Putamen (tissue), 1 donor: ENCODE results near the gene HELZ2.

Experiments
- DNase-seq: peaks from one replicate; pipeline ENCODE4 v3.0.0-alpha.2; 2016; ENCODE audit warnings: low spot score

HELZ2 gene

DNA sequence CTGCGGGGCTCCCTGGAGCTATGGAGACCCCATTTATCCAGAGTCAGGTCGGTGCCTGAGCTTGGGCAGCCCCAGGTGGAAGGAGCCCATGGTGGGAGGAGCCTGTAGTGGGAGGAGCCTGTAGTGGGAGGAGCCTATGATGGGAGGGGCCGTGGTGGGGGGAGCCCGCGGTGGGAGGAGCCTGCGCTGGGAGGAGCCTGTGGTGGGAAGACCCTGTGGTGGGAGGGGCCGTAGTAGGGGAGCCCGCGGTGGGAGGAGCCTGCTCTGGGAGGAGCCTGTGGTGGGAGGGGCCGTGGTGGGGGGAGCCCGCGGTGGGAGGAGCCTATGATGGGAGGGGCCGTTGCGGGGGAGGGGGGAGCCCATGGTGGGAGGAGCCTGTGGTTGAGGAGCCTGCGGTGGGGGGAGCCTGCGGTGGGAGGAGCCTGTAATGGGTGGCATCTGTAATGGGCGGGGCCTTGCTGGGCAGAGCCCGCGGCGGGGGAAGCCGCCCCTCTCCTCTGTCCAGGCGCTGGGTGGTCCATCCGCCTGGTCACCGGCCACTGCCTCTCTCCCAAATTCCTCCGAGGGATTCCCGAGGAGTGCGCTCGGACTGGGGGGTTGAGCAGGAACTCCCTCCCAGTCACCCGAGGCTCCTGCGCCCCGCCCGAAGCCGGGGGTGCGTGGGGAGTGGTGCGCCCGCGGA lies 20.6 kb downstream of the HELZ2 start:
- no peak for DNase-seq

DNA sequence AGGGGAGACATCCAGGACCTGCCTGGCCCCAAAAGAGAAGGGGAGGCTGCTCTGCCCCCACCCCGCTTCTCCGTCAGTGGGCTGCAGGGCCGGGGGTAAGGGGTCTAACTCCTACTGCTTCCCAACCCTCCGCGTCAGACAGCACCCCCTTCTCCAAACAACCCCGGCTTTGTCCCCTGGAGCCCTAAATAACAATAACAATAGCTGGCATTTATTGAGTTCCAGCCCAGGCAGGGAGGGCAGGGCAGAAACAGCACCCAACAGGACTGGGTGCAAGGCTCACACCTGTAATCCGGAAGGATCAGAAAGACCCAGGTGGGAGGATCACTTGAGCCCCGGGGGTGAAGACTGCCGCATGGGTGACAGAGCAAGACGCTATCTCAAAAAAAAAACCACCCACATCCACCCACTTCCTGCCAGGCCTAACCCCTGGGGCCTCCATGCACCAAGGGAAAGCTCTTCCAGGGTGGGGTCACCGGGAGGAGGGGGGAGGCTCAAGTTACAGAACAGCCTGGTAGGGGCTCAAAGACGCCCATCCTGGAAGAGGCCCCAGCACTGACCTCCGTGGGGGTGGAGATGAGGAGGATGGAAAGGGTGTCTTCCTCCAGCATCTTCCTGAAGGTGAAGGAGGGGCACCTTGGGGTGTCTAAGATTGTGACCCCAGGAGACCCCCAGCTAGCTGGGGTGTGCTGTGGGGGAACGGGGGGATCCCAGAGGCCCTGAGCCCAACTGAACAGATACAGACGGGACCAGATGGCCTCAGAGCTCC lies 21.4 kb downstream of the HELZ2 start:
- no peak for DNase-seq

DNA sequence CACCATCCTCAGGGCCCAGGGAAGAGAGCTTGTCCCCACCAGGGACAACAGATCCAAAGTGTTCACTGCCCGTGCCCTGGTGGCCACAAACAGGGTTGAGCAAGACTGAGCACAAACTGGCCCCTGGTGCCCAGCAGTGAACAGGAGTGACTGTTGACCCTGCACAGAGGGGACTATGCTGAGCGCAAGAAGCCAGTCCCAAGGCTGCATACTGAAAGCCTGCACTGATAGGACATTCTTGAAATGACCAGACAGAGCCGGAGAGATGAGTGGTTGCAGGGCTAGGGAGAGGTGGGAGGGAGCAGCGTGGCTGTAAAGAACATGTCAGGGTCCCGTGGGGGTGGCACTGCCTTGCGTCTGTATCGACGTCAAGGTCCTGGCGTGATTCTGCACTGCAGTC lies 23.0 kb downstream of the HELZ2 start:
- no peak for DNase-seq

DNA sequence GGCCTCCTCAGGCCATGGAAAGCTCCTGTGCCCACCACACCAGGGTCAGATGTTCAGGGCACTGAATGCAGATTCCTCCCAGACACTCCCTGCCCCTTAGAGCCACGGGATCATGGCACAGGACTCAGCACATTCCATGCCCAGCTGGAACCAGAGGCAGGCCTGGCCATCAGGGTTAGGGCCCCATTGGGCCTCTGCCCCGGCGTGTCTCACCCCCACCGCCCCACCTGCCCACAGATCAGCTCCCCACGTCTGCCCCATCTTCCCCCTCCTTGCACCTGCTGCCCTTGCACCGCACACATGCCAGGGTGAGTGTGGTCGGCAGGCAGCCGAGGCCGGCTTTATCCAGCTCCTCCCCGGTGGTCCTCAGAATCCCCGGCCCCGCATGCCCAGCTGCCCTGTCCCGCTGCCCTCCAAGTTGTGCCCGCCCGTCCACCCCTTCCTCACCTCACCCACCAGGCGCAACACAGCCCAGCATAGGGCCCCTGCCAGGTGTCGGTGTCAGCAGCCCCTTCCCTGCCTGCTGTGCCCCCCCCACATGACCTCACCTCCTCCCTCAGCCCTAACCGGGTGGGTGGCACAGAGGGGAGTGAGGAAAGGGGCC lies 24.3 kb downstream of the HELZ2 start:
- no peak for DNase-seq

DNA sequence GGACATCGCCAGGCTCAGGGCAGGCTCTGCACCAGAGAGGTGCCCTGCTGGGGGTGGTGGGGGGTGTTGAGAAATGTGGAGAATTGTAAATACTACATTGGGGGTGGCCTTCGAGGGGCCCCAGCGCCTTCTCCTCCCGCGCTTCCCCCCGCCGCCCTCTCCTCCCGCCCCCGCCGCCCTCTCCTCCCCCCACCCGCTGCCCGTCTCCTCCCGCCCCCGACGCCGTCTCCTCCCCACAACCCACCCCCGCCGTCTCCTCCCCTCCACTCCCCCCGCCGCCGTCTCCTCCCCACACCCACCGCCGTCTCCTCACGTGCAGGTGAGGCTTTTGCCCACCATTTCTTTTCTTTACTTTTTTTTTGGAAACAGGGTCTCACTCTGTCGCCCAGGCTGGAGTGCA lies 25.0 kb downstream of the HELZ2 start:
- DNase-seq: no peak

DNA sequence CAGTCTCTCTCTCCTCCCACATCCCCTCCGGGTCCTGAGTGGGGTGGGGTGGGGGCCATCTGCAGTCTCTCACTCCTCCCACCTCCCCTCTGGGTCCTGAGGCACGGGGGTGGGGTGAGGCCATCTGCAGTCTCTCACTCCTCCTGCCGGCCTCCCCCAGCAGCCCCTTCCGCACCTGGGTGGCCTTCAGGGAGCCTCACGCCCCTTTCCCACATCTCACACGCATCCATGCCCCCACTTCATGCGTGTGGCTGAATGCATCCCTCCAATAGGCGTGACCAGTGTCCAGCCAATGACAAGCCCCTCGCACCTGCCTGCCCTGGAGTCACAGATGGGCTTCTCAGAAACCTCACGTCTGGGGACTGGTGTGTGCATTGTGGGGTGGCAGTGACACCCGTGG lies 25.5 kb downstream of the HELZ2 start:
- DNase-seq: no peak

DNA sequence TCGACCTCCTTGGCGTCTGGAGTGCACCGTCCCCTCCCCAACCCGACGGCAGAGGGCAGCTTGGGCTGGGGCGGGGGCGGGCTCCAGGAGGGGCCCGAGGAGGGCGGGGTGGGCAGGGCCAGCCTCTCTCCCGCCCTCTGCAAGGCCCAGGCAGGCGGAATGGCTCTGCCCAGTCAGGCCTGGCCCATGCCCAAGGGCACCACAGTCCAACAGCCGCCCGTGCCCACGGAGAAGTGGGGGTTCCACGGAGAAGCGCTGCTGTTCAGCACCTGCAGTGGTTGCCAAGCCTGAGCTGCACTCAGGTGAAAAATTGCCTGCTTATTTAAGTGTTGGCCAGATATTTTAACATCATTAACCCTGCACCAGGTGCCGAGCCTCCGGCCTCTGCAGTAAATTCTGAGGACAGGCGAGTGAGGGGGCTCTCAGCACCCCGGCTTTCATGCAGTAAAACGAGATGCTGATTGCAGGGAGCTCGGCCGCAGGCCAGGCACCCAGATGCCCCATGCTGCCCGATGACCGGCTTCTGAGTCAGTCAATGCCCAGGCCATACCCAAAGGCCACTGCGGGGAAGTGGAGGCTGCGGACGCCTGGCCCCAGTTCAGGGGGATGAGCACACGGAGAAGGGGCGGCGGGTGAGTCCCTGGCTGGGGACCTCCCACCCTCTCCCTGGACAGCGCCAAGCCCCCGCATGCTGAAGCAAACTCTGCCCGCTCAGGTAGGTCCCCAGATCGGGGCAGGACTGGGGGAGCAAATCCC lies 26.1 kb downstream of the HELZ2 start, which contains the start of gene SRMS:
Gene SRMS, minus strand, starts transcription at position 25 of the 756 bp plus-strand sequence. CDS start 286 bp downstream, outside the sequence.
- no peak for DNase-seq

DNA sequence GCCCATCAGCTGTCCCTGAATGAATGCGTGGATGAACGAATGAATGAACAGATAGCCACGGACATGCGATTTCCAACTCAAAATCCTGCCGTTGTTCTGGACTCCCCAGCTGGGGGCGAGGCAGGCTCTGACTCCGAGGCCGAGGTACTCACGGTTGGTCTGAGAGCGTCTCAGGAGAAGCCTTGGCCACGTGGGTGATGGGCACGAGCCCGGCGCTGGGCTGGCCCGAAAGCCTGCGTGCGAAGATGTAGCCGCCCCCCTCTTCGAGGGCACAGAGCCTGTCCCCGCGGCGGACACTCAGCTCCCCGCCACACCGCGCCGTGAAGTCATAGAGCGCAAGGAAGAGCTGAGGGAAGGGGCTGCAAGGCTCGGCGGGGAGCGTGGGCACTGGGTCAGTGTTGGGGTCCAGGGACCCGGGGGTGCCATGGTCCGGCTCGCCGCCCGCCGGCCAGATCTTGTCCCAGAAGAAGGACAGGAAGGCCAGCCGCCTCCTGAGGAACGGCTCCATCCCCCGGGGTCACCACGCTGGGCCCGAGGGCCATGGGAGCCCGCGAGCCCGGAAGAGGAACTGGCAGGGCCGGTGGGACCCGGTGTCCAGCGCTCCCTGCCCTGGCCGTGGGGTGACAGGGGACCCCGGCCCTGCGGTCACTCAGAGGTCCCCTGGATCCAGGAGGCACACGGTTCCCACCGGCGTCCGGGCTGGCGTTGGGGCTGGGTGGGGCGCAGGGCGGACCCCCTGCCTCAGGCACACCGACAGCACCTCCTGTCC lies 26.9 kb downstream of the HELZ2 start:
- no peak for DNase-seq

DNA sequence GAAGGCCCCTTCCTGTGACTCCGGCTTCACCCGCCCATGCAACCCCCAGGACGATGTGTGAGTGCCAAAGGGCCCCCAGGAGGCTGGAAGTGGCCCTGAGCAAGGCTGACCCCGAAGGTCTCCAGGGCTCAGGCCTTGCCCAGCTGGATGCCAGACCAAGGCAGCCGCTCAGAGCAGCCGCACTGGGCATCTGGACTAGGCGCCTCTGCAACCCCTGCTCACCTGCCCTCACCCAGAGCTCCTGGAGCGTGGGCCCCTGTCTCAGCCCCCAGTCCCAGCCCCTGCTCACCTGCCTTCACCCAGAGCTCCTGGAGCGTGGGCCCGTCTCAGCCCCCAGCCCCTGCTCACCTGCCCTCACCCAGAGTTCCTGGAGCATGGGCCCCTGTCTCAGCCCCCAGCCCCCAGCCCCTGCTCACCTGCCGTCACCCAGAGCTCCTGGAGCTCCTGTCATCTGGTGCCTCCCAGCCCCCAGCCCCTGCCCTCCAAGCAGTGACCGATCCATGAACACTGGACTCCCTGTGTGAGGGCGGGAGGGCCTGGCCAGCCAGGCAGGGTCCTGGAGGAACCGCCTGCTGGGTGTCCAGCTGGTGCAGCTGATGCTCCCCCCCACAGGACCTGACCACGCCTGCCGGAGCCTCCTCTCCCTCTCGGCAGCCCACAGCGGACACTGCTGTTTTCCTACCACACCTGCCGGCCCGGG lies 27.6 kb downstream of the HELZ2 start:
- DNase-seq: no peak

DNA sequence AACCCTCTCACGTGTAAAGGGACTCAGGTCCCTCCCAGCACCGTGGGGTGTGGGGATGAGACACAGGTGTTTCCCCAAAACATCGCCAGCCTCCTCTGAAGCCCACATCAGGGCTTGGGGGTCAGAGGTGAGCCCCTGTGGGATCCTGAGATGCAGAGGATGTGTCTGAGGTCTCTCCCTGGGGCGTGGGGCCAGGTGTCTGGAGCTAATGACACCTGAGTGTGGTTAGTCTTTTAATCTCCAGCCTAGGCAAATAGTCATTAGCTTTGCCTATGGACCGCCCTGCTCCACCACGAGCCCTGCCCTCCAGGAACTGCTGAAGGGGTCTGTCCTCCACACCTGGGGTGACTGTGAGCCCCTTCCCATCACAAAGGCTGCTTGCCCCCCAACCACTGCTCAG lies 28.2 kb downstream of the HELZ2 start:
- DNase-seq: no peak

DNA sequence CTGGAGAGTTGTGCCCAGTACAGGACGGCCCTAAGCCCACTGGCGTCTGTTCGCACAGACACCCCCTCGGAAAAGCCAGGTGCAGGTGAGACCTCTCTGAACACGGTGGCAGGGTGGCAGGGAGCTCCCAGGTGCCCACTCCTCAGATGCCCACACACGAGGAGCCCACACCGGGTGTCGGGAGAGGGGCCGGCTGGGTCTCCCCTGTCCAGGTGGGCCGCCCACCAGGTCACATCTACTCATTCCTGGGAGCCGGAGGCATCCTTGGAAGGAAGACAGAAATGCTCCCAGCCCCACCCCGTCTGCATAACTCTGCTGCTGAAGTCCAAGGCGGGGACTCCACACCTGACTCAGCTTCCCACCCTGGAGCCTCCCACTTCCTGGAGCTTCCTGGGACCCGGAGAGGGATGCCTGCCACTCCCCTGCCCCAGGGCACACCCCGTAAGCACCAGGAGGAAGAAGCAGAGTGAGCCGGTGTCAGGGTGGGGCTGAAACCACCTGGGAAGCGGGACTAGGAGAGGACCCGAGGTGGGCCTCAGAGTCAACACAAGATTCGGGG lies 29.0 kb downstream of the HELZ2 start:
- DNase-seq: no peak

DNA sequence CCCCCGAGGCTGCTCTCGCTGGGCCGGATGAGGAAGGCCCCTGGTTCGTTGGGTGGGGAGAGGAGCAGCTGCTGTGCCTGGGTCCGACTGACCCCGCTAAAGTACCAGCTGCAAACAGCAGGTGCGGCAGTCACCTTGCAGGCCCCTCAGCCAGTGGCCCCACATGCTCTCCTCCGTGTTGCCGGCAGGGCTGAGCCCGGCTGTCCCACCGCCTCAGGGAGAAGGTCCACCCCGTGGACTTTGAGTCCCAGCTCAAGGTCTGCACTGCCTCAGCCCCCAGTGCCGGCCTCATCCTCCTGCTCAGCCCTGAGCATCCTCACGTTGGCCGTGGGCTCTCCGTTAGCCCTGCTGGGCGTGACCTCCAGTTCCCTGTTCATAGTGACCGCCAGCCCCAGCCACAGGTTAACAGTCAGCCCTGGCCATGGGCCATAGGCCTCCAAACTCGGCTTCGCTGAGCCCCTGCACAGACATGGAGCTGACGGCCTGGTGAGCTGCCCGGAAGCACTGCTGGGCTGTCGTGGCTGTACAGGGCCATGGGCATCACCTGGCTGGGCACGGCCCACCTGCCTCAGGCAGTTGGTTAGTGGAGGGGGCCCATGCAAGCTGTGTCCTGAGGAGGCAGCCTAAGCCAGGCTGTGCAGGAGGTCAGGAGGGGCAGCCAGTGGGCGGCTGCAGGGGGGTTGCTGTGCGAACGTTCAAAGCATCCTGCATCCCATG lies 29.6 kb downstream of the HELZ2 start:
- DNase-seq: no peak

DNA sequence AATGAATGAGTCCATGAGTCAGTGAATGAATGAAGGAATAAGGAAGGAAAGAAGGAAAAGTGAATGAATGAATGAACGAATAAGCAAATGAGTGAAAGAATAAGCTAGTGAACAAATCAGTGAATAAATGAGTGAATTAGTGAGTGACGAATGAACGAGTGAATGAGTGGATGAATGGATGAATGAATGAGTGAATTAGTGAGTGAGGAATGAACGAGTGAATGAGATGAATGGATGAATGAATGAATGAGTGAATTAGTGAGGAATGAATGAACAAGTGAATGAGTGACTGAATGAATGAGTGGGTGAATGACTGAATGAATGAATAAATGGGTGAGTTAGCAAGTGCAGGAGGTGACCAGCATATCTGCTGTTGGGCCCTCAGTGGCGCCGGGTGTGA lies 30.3 kb downstream of the HELZ2 start:
- DNase-seq: no peak

DNA sequence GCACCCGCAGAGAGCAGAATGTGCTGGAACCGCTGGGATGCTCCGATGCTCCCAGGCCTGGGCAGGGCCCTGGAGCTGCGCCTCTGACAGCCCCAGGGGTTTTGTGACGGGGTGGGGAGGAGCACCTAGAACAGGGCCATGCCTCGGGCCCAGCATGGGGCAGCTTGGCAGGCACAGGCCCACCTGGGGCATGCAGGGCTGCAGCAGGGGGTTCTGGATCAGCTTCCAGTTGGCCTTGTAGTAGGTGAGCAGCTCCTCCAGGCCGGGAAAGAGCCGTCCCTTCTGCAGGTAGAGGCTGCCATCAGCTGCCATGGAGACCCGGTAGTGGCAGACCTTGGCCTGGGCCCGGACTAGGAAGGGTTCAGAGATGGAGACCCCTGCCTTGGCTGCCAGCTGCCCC lies 30.9 kb downstream of the HELZ2 start:
- no peak for DNase-seq

DNA sequence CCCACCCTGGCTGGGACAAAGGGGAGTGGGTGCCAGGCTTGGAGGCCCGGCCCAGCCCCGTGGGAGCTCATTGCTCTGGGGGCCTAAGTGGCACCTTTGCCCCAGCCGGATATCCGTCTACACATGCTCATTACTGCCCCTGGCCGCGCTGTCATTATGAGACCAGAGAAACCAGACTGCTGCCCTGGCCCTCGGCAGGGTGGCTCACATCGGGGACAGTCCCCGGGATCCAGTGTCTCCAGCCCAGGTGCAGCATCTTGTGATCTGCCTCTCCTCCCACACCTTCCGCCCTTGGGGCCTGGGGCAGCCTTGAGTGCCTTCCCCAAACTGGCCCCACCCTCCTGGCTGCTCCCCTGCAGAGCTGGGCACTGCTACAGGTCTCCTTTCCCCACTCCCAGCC lies 31.3 kb downstream of the HELZ2 start:
- DNase-seq: no peak

DNA sequence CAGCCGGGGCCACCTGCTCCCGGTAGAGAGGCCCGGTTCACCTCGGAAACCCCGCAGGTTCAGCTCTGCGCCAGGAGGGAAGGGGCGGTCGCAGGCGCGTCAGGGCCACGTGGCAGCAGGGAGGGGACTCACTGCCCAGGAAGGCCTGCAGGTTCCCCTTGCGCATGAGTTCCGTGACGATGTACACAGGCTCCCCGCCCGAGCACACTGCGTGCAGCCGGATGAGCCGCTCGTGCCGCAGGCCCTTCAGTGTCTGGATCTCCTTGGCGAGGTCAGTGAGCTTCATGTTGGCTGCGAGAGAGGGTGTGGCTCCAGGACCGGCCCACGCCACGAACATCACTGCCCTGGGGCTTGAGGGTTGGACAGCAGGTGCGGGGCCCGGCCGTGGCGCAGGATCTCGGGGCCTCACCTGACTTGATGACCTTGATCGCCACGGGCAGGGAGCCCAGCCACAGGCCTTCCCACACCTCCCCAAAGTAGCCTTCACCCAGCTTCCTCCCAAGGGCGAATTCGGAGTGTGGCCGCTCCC lies 31.9 kb downstream of the HELZ2 start:
- DNase-seq: no peak

DNA sequence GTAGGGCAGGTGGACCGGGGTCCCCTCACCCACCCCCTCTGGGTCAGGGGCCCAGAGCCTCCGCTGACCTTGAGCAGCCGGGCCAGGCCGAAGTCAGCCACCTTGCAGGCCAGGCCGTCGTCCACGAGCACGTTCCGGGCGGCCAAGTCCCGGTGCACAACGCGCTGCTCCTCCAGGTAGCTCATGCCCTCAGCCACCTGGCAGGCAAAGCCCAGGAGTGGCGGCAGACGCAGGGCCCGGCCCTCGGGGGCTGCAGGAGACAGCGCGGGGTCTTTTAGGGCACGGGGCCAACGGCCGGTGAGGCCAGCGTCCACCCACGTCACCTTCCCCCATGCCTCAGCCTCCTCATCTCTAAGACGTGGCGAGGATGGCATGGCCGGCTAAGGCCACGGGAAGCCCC lies 32.7 kb downstream of the HELZ2 start:
- DNase-seq: no peak

DNA sequence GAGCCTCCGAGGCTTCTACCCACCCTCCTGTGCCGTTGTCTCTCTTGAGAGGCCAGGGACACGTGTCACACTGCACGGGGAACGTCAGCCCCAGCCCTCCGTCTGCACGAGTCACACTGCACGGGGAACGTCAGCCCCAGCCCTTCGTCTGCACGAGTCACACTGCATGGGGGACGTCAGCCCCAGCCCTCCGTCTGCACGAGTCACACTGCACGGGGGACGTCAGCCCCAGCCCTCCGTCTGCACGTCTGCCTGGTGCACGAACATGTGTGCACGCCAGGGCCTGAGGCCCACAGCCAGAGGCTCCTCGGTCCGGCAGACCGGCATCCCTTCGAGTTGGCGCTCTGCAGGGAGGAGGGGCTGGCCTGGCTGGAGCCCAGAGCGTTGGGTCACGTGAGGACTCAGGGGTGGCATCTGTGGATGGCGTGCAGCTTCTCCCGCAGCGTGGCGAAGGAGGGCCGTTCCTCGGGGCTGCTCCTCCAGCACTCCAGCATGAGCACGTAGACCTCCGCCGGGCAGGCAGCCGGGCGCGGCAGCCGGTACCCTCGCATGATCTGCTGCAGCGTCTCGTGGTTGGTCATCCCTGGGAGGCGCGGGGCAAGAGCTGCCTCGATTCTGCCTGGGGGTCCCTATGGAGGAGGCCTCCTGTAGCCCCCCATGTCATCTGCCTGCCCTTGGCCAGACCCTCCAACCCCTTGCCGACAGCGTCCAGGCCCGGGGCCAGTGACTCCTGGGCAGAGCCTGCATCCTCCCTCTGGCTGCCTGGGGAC lies 33.4 kb downstream of the HELZ2 start:
- DNase-seq: no peak
